SJSA1 (cell line): ENCODE measurements around the gene NRF1. TPM values are rescaled to one million over a fixed set of nuclear protein-coding genes. Genes with fewer than 3 reads are reported as not detected.

Experiments
- DNase-seq, 2 experiments: peaks; one replicate each; pipeline ENCODE4 v3.0.0-alpha.2; 2015 to 2020; ENCODE audit warnings: low spot score in 2 of 2, low read depth in 1 of 2
- H3K27ac ChIP-seq: fragments of 250-450 bp; sonication (Bioruptor Pico); 2 replicates; pipeline ENCODE4 v1.5.1; 2020; ENCODE audit warnings: mild to moderate bottlenecking, moderate library complexity
- H3K27me3 ChIP-seq: fragments of 250-450 bp; sonication (Bioruptor Pico); replicated peaks from 2 replicates; pipeline ENCODE4 v1.5.1; 2020; ENCODE audit warnings: mild to moderate bottlenecking, moderate library complexity
- H3K36me3 ChIP-seq: fragments of 250-450 bp; sonication (Bioruptor Pico); 2 replicates; pipeline ENCODE4 v1.5.1; 2020; ENCODE audit warnings: mild to moderate bottlenecking
- H3K4me1 ChIP-seq: fragments of 250-450 bp; sonication (Bioruptor Pico); replicated peaks from 2 replicates; pipeline ENCODE4 v1.6.1; 2021; ENCODE audit warnings: mild to moderate bottlenecking
- H3K4me3 ChIP-seq: fragments of 250-450 bp; sonication (Bioruptor Pico); 2 replicates; pipeline ENCODE4 v1.5.1; 2020; ENCODE audit warnings: mild to moderate bottlenecking
- H3K9me3 ChIP-seq: fragments of 250-450 bp; sonication (Bioruptor Pico); replicated peaks from 2 replicates; pipeline ENCODE4 v1.5.1; 2020; ENCODE audit warnings: mild to moderate bottlenecking
- total RNA-seq: library from RNA; depleted of rRNA; stranded (reverse); fragments of >200 nt; shearing (Covaris generic); gene quantifications from 2 replicates; pipeline ENCODE4 v1.2.3, GENCODE V29; 2014

The NRF1 gene
- total RNA-seq, 1 experiment from 2014 or later = 20.9 TPM

GRCh38 chr7:129779602-129780256, 168.2 kb downstream of the NRF1 start:
- Histone ChIP-seq H3K36me3 (no peaks in the 10 kb centered on the region), H3K27ac (no peak overlapping the region), H3K9me3 (peaks cover 15% of the 10 kb centered on the region; the same call in 1 of the 2 replicates), H3K4me3 (peak overlapping the region; percentile 54), H3K27me3 (peaks cover 34% of the 10 kb centered on the region), H3K4me1 (peaks cover 27% of the 10 kb centered on the region)
- DNase-seq = peak in 1 of 2 experiments; percentile 55

GRCh38 chr7:129780257-129780973, 168.9 kb downstream of the NRF1 start:
- H3K4me3 ChIP-seq = peak overlapping the region; percentile 54
- peaks cover 27% of the 10 kb centered on the region for H3K4me1 ChIP-seq
- H3K36me3 ChIP-seq = no peaks in the 10 kb centered on the region
- H3K27me3 ChIP-seq = peaks cover 34% of the 10 kb centered on the region
- H3K27ac ChIP-seq = no peak overlapping the region
- peak; percentile 51 to 79 for DNase-seq
- H3K9me3 ChIP-seq = peaks cover 15% of the 10 kb centered on the region; the same call in 1 of the 2 replicates

GRCh38 chr7:129780974-129781927, 169.7 kb downstream of the NRF1 start:
- Histone ChIP-seq H3K9me3 (peaks cover 15% of the 10 kb centered on the region; the same call in 1 of the 2 replicates), H3K4me3 (peak overlapping the region; percentile 54), H3K27me3 (peaks cover 34% of the 10 kb centered on the region), H3K27ac (no peak overlapping the region), H3K4me1 (peaks cover 27% of the 10 kb centered on the region), H3K36me3 (no peaks in the 10 kb centered on the region)
- no peak for DNase-seq

DNA sequence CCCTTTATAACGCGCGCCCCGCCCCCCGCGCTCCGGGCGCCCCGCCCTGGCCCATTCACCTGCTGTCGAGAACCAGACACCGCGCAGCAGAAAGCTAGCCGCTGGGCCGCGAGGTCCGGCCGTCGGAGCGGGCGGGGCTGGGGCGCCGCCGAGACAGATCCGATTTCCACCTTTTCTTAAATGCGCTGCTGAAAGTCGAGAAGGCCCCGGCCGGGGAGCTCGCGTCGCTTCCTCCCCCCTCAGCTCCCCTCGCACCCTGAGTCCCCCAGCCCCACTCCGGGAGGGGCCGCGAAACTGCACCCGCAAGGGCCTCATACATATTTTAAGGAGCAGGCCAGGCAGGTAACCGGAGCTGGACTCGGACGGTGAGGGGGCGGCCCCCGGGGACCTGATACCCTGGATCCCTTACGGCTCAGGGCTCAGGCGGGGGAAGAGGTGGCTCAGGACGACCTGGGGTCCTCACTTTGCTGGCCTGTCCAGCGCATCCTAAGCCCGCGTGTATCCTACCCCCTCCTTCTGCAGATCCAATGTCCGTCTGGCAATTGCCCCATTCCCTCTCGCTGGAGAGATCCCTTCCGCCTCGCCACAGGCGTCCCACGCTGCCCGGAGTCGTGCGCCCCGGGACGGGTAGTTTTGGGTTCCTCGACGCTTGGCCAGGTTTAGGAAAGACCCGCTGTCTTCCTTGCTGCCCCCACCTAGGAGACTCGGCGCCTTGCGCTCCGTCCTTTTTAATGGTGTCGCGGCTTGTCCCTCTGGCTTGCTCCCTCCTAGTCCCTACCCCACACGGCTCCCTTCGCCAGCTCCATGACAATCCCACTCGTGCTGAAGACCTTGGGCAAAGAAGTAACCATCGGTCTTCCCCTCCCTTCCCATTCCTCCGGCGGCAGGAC, 170.7 kb downstream of the NRF1 start:
- H3K4me3 ChIP-seq = no peak overlapping the region
- peaks cover 34% of the 10 kb centered on the region for H3K27me3 ChIP-seq
- H3K27ac ChIP-seq = no peak overlapping the region
- H3K9me3 ChIP-seq = peaks cover 15% of the 10 kb centered on the region; the same call in 1 of the 2 replicates
- DNase-seq = no peak
- no peaks in the 10 kb centered on the region for H3K36me3 ChIP-seq
- peaks cover 27% of the 10 kb centered on the region for H3K4me1 ChIP-seq

- Histone ChIP-seq H3K4me1 (peaks cover 27% of the 10 kb centered on the region), H3K4me3 (no peak overlapping the region), H3K27me3 (peaks cover 34% of the 10 kb centered on the region), H3K36me3 (no peaks in the 10 kb centered on the region), H3K27ac (no peak overlapping the region), H3K9me3 (peaks cover 15% of the 10 kb centered on the region; the same call in 1 of the 2 replicates)
- no peak for DNase-seq
Observed at GRCh38 chr7:129782818-129783583, 171.5 kb downstream of the NRF1 start.

DNA sequence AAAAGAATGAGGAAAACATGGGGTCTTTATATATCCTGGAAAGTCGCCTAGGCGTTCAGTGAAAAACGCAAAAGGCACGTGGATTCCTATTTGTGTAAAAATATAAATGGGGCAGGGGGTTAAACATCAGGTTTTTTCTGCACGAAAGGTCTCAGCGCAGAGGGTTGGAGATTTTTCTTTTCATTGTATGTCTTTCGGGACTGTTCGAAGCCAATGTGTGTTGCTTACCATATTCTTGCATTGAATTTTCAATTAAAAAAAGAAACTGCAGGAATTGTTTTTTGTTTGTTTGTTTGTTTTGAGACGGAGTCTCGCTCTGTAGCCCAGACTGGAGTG, 172.0 kb downstream of the NRF1 start:
- Histone ChIP-seq H3K9me3 (peaks cover 15% of the 10 kb centered on the region; the same call in 1 of the 2 replicates), H3K4me1 (peaks cover 27% of the 10 kb centered on the region), H3K27ac (no peak overlapping the region), H3K27me3 (peaks cover 34% of the 10 kb centered on the region), H3K36me3 (no peaks in the 10 kb centered on the region), H3K4me3 (no peak overlapping the region)
- DNase-seq = no peak

GRCh38 chr7:129784437-129784782, 172.9 kb downstream of the NRF1 start:
- Histone ChIP-seq H3K4me1 (peaks cover 19% of the 10 kb centered on the region), H3K36me3 (no peaks in the 10 kb centered on the region), H3K9me3 (peaks cover 15% of the 10 kb centered on the region; the same call in 1 of the 2 replicates), H3K27ac (no peak overlapping the region), H3K27me3 (peaks cover 34% of the 10 kb centered on the region), H3K4me3 (no peak overlapping the region)
- DNase-seq = no peak

DNA sequence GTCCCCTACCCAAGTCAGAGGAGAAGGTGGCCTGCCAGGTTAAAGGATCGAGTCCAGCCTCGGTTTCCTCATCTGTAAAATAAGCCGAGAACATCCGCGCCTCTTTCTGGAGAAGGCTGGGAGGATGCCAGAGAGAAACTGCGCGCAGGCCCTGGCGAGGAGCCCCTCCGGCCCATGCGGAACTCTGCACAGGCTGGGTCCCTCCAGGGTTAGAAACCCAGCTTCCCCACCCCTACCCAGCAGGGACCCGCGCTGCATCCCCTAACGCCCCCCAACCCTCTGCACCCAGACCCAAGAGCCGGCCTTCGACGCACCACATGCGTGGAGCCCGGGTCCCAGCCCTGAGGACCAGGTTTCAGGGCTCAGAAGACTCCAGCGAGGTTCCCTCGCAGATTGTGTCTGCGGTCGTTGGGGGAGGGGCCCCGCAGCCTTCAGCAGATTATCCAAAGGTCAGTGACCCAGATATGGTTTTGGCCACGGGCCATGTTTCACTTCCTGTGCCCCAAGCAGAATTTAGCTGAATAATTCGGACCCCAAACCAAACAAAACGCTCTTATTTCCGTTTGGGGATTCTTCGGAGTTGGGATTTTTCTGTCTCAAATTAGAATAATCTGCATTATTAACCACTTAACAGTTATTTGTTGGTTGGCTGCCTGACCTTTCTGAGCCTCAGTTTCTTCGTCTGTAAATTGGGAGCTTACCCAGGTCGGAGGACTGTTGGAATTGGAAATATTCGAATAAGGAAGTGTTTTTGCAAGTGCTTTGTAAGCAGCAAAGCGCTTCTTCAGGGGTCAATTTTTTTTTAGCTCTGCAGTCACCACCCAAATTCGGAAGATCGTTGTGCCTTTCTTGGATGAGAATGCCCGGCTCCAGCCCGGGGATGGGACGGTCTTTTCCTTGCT, 173.5 kb downstream of the NRF1 start:
- no peak overlapping the region for H3K4me3 ChIP-seq
- H3K27me3 ChIP-seq = peaks cover 34% of the 10 kb centered on the region
- no peak overlapping the region for H3K27ac ChIP-seq
- H3K4me1 ChIP-seq = peaks cover 19% of the 10 kb centered on the region
- peaks cover 15% of the 10 kb centered on the region; the same call in 1 of the 2 replicates for H3K9me3 ChIP-seq
- no peak for DNase-seq
- no peaks in the 10 kb centered on the region for H3K36me3 ChIP-seq

GRCh38 chr7:129785685-129786514, 174.4 kb downstream of the NRF1 start:
- Histone ChIP-seq H3K27me3 (peaks cover 27% of the 10 kb centered on the region), H3K9me3 (peaks cover 15% of the 10 kb centered on the region; the same call in 1 of the 2 replicates), H3K27ac (no peak overlapping the region), H3K4me3 (no peak overlapping the region), H3K4me1 (peaks cover 11% of the 10 kb centered on the region), H3K36me3 (no peaks in the 10 kb centered on the region)
- no peak for DNase-seq

GRCh38 chr7:129786825-129787563, 175.5 kb downstream of the NRF1 start:
- DNase-seq = no peak
- Histone ChIP-seq H3K9me3 (peaks cover 10% of the 10 kb centered on the region; the same call in 1 of the 2 replicates), H3K4me1 (peaks cover under 1% of the 10 kb centered on the region), H3K36me3 (no peaks in the 10 kb centered on the region), H3K27ac (no peak overlapping the region), H3K4me3 (no peak overlapping the region), H3K27me3 (peaks cover 16% of the 10 kb centered on the region)
